ENCODE measurements around the gene STK33.

Gene STK33

DNA sequence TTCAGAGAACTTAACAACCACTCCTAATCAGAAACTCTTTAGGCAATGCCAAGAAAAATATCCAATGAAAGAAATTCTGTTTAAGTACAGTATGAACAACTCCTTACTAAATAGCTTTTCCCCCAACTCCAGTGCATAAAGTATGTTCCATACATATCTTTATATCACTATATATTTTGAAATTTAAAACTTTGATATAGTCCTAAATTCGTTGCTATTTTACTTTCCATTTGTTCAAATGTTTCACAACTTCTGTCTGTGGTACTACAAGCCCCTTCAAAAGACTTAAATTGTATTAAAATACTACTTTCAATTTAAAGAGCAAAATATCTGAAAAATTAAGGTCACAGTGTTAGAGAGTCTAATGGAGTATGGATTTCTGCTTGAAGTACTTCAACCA is 52.6 kb downstream of the STK33 start:
- TF ChIP-seq CTCF (IDR thresholded peaks at IDR 0.05; ENCODE audit: low read depth, low read length, missing control alignments): no peak
- in situ Hi-C loops (cut with HindIII; ENCODE audit: low sequenced_read_pairs): no loop called here
- H3K4me3 ChIP-seq (ENCODE audit: low read depth, low read length): no peak overlapping the region
- DNase-seq (ENCODE audit: low read depth): no peak

DNA sequence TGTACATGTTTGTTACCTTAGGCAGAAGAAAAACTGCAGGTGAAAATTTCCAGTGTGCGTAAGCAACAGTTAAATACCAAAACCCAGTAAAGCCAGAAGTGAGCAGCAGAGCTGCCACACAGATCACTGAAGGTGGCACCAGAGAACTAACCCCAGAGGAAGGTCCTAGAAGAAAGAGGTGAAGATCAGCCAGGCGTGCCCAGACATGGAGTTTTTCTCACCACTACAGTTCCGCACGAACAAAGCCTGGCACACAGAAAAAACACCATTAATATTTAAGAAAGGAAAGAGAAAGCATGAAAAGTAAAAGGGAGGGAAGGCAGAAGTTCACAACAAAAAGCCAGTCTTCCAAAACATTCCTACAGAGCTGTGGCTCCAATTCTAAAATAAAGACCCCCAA is 60.7 kb downstream of the STK33 start:
- no peak overlapping the region for H3K4me3 ChIP-seq (ENCODE audit: low read depth, low read length)
- no peak for TF ChIP-seq CTCF (IDR thresholded peaks at IDR 0.05; ENCODE audit: low read depth, low read length, missing control alignments)
- DNase-seq (ENCODE audit: low read depth): no peak
- in situ Hi-C loops (cut with HindIII; ENCODE audit: low sequenced_read_pairs): no loop called here

GRCh38 chr11:8532475-8532874 is 61.6 kb downstream of the STK33 start:
- TF ChIP-seq CTCF (IDR thresholded peaks at IDR 0.05; ENCODE audit: low read depth, low read length, missing control alignments): no peak
- H3K4me3 ChIP-seq (ENCODE audit: low read depth, low read length): no peak overlapping the region
- no peak for DNase-seq (ENCODE audit: low read depth)
- in situ Hi-C loops (cut with HindIII; ENCODE audit: low sequenced_read_pairs): no loop called here

GRCh38 chr11:8531982-8532381 is 62.0 kb downstream of the STK33 start:
- no peak overlapping the region for H3K4me3 ChIP-seq (ENCODE audit: low read depth, low read length)
- no peak for DNase-seq (ENCODE audit: low read depth)
- in situ Hi-C loops (cut with HindIII; ENCODE audit: low sequenced_read_pairs): no loop called here
- TF ChIP-seq CTCF (IDR thresholded peaks at IDR 0.05; ENCODE audit: low read depth, low read length, missing control alignments): no peak

DNA sequence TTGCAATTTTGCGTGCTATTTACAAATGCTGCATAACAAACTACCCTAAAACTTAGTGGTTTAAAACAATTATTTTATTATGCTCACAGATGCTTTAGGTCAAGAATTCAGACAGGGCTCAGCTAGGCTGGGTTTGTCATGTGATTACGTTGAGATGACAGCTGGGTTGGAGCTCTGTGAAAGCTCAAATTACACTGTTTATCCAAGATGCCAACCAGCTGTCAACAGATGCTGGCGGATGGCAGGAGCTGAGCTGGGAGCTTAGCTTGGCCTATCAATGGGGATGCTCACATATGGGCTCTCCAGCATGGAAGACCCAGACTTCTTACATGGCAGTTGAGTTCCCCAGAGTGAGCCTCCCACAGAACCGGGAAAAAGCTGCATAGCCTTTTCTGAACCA is 62.7 kb downstream of the STK33 start:
- no peak for TF ChIP-seq CTCF (IDR thresholded peaks at IDR 0.05; ENCODE audit: low read depth, low read length, missing control alignments)
- in situ Hi-C loops (cut with HindIII; ENCODE audit: low sequenced_read_pairs): no loop called here
- no peak overlapping the region for H3K4me3 ChIP-seq (ENCODE audit: low read depth, low read length)
- no peak for DNase-seq (ENCODE audit: low read depth)

GRCh38 chr11:8527939-8528338 is 66.1 kb downstream of the STK33 start:
- no peak overlapping the region for H3K4me3 ChIP-seq (ENCODE audit: low read depth, low read length)
- in situ Hi-C loops (cut with HindIII; ENCODE audit: low sequenced_read_pairs): no loop called here
- no peak for DNase-seq (ENCODE audit: low read depth)
- TF ChIP-seq CTCF (IDR thresholded peaks at IDR 0.05; ENCODE audit: low read depth, low read length, missing control alignments): no peak

DNA sequence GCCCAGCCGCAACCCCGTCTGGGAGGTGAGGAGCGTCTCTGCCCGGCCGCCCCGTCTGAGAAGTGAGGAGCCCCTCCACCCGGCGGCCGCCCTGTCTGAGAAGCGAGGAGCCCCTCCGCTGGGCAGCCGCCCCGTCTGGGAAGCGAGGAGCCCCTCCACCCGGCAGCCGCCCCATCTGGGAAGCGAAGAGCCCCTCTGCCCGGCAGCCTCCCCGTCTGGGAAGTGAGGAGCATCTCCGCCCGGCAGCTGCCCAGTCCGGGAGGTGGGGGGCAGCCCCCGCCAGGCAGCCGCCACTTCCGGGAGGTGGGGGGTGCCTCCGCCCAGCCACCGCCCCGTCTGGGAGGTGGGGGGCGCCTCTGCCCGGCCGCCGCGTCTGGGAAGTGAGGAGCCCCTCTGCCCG is 70.6 kb downstream of the STK33 start:
- no peak overlapping the region for H3K4me3 ChIP-seq (ENCODE audit: low read depth, low read length)
- in situ Hi-C loops (cut with HindIII; ENCODE audit: low sequenced_read_pairs): no loop called here
- no peak for TF ChIP-seq CTCF (IDR thresholded peaks at IDR 0.05; ENCODE audit: low read depth, low read length, missing control alignments)
- no peak for DNase-seq (ENCODE audit: low read depth)
